Testis (tissue), 3 donors: Measurements from ENCODE around the gene CNTN6. TPM values are rescaled to one million over a fixed set of nuclear protein-coding genes. Genes with fewer than 3 reads are reported as not detected.

Experiments
- DNase-seq: peaks from one replicate; pipeline ENCODE4 v3.0.0-alpha.2; 2019
- H3K27ac ChIP-seq, 2 donors: fragments of 200-600 bp; sonication (generic); one replicate each; pipeline ENCODE4 v1.5.1; 2019
- H3K27me3 ChIP-seq: fragments of 200-600 bp; sonication (generic); one replicate; pipeline ENCODE4 v1.5.1; 2019
- H3K36me3 ChIP-seq: fragments of 200-600 bp; sonication (generic); one replicate; pipeline ENCODE4 v1.5.1; 2017; ENCODE audit warnings: low read depth; ENCODE audit errors: missing control alignments
- H3K4me1 ChIP-seq: fragments of 200-600 bp; sonication (generic); one replicate; pipeline ENCODE4 v1.5.1; 2019
- H3K4me3 ChIP-seq, 2 donors: fragments of 200-600 bp; sonication (generic); one replicate each; pipeline ENCODE4 v1.5.1; 2017 to 2019
- H3K9me3 ChIP-seq: fragments of 200-600 bp; sonication (generic); one replicate; pipeline ENCODE4 v1.5.1; 2017
- POLR2A ChIP-seq: fragments of 450-650 bp; IDR thresholded peaks from one replicate; pipeline ENCODE4 v1.6.1; 2017; ENCODE audit warnings: antibody characterized with exemption, mild to moderate bottlenecking, moderate library complexity
- WGBS, 2 donors: methylation state at CpG; one replicate each; pipeline ENCODE4 v1.1.5; 2018; 5-methylcytosine and 5-hydroxymethylcytosine counted together
- intact Hi-C: fragments of 100-400 bp; cut with DNase I; formaldehyde crosslinking; loops from one replicate; pipeline ENCODE4 v1.15.1; 2023; ENCODE audit warnings: low total_unique reads
- polyA plus RNA-seq: library from polyadenylated mRNA; stranded (reverse); fragments of 350-450 nt; fragmentation: Illumina TruSeq; extraction: RNeasy Lipid Tissue Mini Kit (QIAGEN cat#74804); gene quantifications from one replicate; pipeline ENCODE4 v1.2.3, GENCODE V29; 2014; ENCODE audit warnings: low read depth, low replicate concordance; ENCODE audit not compliant: insufficient read depth
- total RNA-seq, 2 donors: library from RNA; depleted of rRNA; stranded (reverse); fragments of >200 nt; gene quantifications; one replicate each; pipeline ENCODE4 v1.2.3, GENCODE V29; 2016
- TF ChIP-seq, protein P1 (sequence below), 3 experiments: fragments of 450-650 bp in 2 of 3; fragments of 200-600 bp in 1 of 3; sonication (generic) in 1 of 3; IDR thresholded peaks; one replicate each; pipeline ENCODE4 v1.5.1; 2016 to 2019; ENCODE audit warnings: antibody characterized with exemption in 3 of 3, mild to moderate bottlenecking in 2 of 3, moderate library complexity in 1 of 3

CNTN6 gene
- total and polyA plus RNA-seq, 3 donors from 2014 or later, result 0.22 to 0.74 (median 0.31) TPM

DNA sequence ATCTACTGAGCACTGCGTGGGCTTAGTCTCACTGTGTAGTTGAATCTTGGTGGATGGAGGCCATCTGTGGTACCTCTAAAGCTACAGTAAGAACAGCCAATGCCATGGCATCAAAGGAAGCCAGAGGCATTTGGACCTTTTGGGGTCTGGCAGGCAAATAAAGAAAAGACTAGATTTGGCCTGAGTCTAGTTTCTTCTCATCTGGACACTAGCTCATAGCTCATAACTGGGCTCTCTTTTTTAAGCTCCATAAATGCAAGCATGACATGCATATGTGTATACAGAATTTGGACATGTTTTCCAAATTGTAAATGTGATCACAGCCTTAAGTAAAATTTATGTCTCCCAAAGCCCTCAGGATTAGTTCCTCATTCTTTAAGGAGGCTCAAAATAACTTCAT, 107.5 kb downstream of the CNTN6 start:
- 92 to 95% methylated on average over 1 of the region's 1 CpG for WGBS, 2 donors
- Histone ChIP-seq H3K9me3 (no peaks in the 10 kb centered on the region), H3K27ac (no peak overlapping the region), H3K4me1 (no peaks in the 10 kb centered on the region), H3K27me3 (no peaks in the 10 kb centered on the region), H3K36me3 (no peaks in the 10 kb centered on the region), H3K4me3 (no peak overlapping the region)
- TF ChIP-seq, protein P1, sequence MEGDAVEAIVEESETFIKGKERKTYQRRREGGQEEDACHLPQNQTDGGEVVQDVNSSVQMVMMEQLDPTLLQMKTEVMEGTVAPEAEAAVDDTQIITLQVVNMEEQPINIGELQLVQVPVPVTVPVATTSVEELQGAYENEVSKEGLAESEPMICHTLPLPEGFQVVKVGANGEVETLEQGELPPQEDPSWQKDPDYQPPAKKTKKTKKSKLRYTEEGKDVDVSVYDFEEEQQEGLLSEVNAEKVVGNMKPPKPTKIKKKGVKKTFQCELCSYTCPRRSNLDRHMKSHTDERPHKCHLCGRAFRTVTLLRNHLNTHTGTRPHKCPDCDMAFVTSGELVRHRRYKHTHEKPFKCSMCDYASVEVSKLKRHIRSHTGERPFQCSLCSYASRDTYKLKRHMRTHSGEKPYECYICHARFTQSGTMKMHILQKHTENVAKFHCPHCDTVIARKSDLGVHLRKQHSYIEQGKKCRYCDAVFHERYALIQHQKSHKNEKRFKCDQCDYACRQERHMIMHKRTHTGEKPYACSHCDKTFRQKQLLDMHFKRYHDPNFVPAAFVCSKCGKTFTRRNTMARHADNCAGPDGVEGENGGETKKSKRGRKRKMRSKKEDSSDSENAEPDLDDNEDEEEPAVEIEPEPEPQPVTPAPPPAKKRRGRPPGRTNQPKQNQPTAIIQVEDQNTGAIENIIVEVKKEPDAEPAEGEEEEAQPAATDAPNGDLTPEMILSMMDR (IDR thresholded peaks at IDR 0.05), result no peak
- TF ChIP-seq POLR2A, result no peak
- intact Hi-C loops, result no loop called here
- DNase-seq, result no peak

DNA sequence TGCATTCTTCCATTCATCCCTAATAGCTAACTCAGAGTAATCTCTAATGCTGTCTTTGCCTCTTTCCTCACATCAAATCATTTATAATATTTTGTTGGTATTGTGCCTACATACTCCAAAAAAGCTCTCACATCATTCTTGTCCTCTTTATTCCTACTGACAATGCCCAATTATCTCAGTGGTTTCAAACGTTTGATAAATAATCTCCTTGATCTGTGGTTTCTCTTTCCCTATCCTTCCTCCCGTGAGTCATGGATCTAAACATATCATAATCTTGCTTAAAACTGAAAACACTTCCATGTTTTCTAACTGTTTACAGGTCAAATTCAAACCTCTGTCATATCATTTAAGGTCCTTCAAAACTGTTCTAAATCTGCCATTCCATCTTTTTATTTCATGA, 115.1 kb downstream of the CNTN6 start:
- WGBS, 2 donors, result 48 to 55% methylated on average over 2 of the region's 2 CpGs
- H3K4me1 ChIP-seq, result no peaks in the 10 kb centered on the region
- H3K27ac ChIP-seq, result no peak overlapping the region
- no peaks in the 10 kb centered on the region for H3K9me3 ChIP-seq
- intact Hi-C loops, result no loop called here
- H3K27me3 ChIP-seq, result no peaks in the 10 kb centered on the region
- TF ChIP-seq POLR2A, result no peak
- TF ChIP-seq, protein P1 (IDR thresholded peaks at IDR 0.05), result no peak
- DNase-seq, result no peak
- H3K4me3 ChIP-seq, result no peak overlapping the region
- H3K36me3 ChIP-seq, result no peaks in the 10 kb centered on the region

DNA sequence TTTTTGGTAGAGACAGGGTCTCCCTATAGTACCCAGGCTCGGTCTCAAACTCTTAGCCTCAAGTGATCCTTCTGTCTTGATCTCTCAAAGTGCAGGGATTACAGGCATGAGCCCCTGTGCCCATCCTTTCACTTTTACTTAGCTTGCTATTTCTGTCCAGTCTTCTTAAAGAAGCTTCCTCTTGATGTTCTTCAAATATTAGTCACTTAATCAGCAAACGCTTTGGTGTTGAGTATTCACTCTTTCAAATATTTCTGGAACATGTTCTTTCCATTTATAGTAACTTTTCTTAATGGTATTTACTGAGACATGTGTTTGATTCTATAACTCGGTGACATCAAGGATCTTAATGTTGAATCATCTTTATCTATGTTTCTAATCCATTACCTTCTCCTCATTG, 122.1 kb downstream of the CNTN6 start:
- H3K4me3 ChIP-seq, result no peak overlapping the region
- intact Hi-C loops, result no loop called here
- no peaks in the 10 kb centered on the region for H3K4me1 ChIP-seq
- H3K9me3 ChIP-seq, result no peaks in the 10 kb centered on the region
- 72 to 91% methylated on average over 3 of the region's 3 CpGs for WGBS, 2 donors
- TF ChIP-seq, protein P1 (IDR thresholded peaks at IDR 0.05), result no peak
- TF ChIP-seq POLR2A, result no peak
- no peak for DNase-seq
- no peak overlapping the region for H3K27ac ChIP-seq
- no peaks in the 10 kb centered on the region for H3K27me3 ChIP-seq
- H3K36me3 ChIP-seq, result no peaks in the 10 kb centered on the region

- no peak overlapping the region for H3K4me3 ChIP-seq
- DNase-seq, result no peak
- H3K27me3 ChIP-seq, result no peaks in the 10 kb centered on the region
- intact Hi-C loops, result no loop called here
- WGBS, 2 donors, result 45 to 55% methylated on average over 1 of the region's 1 CpG
- no peaks in the 10 kb centered on the region for H3K4me1 ChIP-seq
- H3K9me3 ChIP-seq, result no peaks in the 10 kb centered on the region
- no peaks in the 10 kb centered on the region for H3K36me3 ChIP-seq
- TF ChIP-seq, protein P1 (IDR thresholded peaks at IDR 0.05), result no peak
- no peak for TF ChIP-seq POLR2A
- H3K27ac ChIP-seq, result no peak overlapping the region
These were observed 124.0 kb downstream of the CNTN6 start for GRCh38 chr3:1216856-1217255.

GRCh38 chr3:1227111-1227510, 134.3 kb downstream of the CNTN6 start:
- H3K36me3 ChIP-seq, result no peaks in the 10 kb centered on the region
- no peaks in the 10 kb centered on the region for H3K4me1 ChIP-seq
- 86 to 96% methylated on average over 3 of the region's 3 CpGs for WGBS, 2 donors
- no peak overlapping the region for H3K27ac ChIP-seq
- H3K27me3 ChIP-seq, result no peaks in the 10 kb centered on the region
- intact Hi-C loops, result no loop called here
- no peak overlapping the region for H3K4me3 ChIP-seq
- TF ChIP-seq, protein P1 (IDR thresholded peaks at IDR 0.05), result no peak
- TF ChIP-seq POLR2A, result no peak
- DNase-seq, result no peak
- no peaks in the 10 kb centered on the region for H3K9me3 ChIP-seq
